Measurements from ENCODE around the gene PRUNE1.

Gene PRUNE1

GRCh38 chr1:150976879-150977694 lies 31.2 kb upstream of the PRUNE1 start:
- no peak for DNase-seq (ENCODE audit: low read depth, low spot score)
- peak overlapping the region; percentile 80 for H3K27ac ChIP-seq

- no peak for DNase-seq (ENCODE audit: low read depth, low spot score)
- H3K27ac ChIP-seq: no peak overlapping the region
Observed at GRCh38 chr1:150979092-150980056, 28.9 kb upstream of the PRUNE1 start.

GRCh38 chr1:150981177-150981804 lies 27.0 kb upstream of the PRUNE1 start:
- H3K27ac ChIP-seq: peak overlapping the region; percentile 84
- no peak for DNase-seq (ENCODE audit: low read depth, low spot score)

- peak within 1 kb of the TSS; percentile 84 for H3K27ac ChIP-seq
- no peak for DNase-seq (ENCODE audit: low read depth, low spot score)
Observed at GRCh38 chr1:150981805-150982712, 26.2 kb upstream of the PRUNE1 start, which contains the start of gene ANXA9. Gene ANXA9, plus strand, starts transcription at chr1:150982292. Its CDS starts 814 bp downstream, at chr1:150983106.

- no peak overlapping the region for H3K27ac ChIP-seq
- DNase-seq (ENCODE audit: low read depth, low spot score): no peak
Observed at GRCh38 chr1:150985179-150985825, 22.9 kb upstream of the PRUNE1 start.

- no peak for DNase-seq (ENCODE audit: low read depth, low spot score)
- no peak overlapping the region for H3K27ac ChIP-seq
Observed at GRCh38 chr1:150987924-150988323, 20.3 kb upstream of the PRUNE1 start.

- DNase-seq (ENCODE audit: low read depth, low spot score): no peak
- H3K27ac ChIP-seq: no peak overlapping the region
Observed at GRCh38 chr1:150992626-150993025, 15.6 kb upstream of the PRUNE1 start.

- no peak overlapping the region for H3K27ac ChIP-seq
Observed at GRCh38 chr1:150994248-150994647, 14.0 kb upstream of the PRUNE1 start.

GRCh38 chr1:150995460-150995859 lies 12.8 kb upstream of the PRUNE1 start:
- DNase-seq (ENCODE audit: low read depth, low spot score): no peak
- no peak overlapping the region for H3K27ac ChIP-seq

More at GRCh38 chr1:150994248-150994647, 14.0 kb upstream of the PRUNE1 start:
- DNase-seq (ENCODE audit: low read depth, low spot score): no peak

- no peak for DNase-seq (ENCODE audit: low read depth, low spot score)
- no peak overlapping the region for H3K27ac ChIP-seq
Observed at GRCh38 chr1:150995896-150996295, 12.4 kb upstream of the PRUNE1 start.

GRCh38 chr1:150997126-150997872 lies 10.9 kb upstream of the PRUNE1 start:
- no peak overlapping the region for H3K27ac ChIP-seq
- no peak for DNase-seq (ENCODE audit: low read depth, low spot score)

GRCh38 chr1:150997949-150998348 lies 10.3 kb upstream of the PRUNE1 start:
- no peak overlapping the region for H3K27ac ChIP-seq
- no peak for DNase-seq (ENCODE audit: low read depth, low spot score)

GRCh38 chr1:150999051-150999674 lies 9.1 kb upstream of the PRUNE1 start:
- no peak for DNase-seq (ENCODE audit: low read depth, low spot score)
- no peak overlapping the region for H3K27ac ChIP-seq

GRCh38 chr1:150999926-151000325 lies 8.3 kb upstream of the PRUNE1 start:
- H3K27ac ChIP-seq: no peak overlapping the region
- no peak for DNase-seq (ENCODE audit: low read depth, low spot score)

- no peak overlapping the region for H3K27ac ChIP-seq
- DNase-seq (ENCODE audit: low read depth, low spot score): no peak
Observed at GRCh38 chr1:151000408-151000807, 7.8 kb upstream of the PRUNE1 start.

- no peak overlapping the region for H3K27ac ChIP-seq
- DNase-seq (ENCODE audit: low read depth, low spot score): no peak
Observed at GRCh38 chr1:151001602-151002001, 6.6 kb upstream of the PRUNE1 start.

- no peak for DNase-seq (ENCODE audit: low read depth, low spot score)
- no peak overlapping the region for H3K27ac ChIP-seq
Observed at GRCh38 chr1:151002051-151002450, 6.2 kb upstream of the PRUNE1 start.

- no peak for DNase-seq (ENCODE audit: low read depth, low spot score)
- no peak overlapping the region for H3K27ac ChIP-seq
Observed at GRCh38 chr1:151002611-151003010, 5.6 kb upstream of the PRUNE1 start.
